Right cardiac atrium (tissue), 5 donors: ENCODE results near the gene HSPA12B. TPM values are rescaled to one million over a fixed set of nuclear protein-coding genes. Genes with fewer than 3 reads are reported as not detected.

Experiments
- ATAC-seq, 2 donors: fragments of 200-7000 bp; cut with Tn5 transposase; one replicate each; pipeline versions ENCODE4 v1.8.0 to v1.9.1; 2020; ENCODE audit warnings: moderate library complexity in 2 of 2, mild to moderate bottlenecking in 1 of 2
- DNase-seq, 3 donors: peaks; one replicate each; pipeline ENCODE4 v3.0.0-alpha.2; 2020
- H3K27ac ChIP-seq: one replicate; pipeline ENCODE4 v1.5.1; 2013; ENCODE audit warnings: mild to moderate bottlenecking, low read length, control low read depth, moderate library complexity
- H3K27me3 ChIP-seq: one replicate; pipeline ENCODE4 v1.6.1; 2013; ENCODE audit not compliant: control insufficient read depth, insufficient read depth
- H3K4me1 ChIP-seq: one replicate; pipeline ENCODE4 v1.6.1; 2013; ENCODE audit warnings: low read length; ENCODE audit not compliant: control insufficient read depth, insufficient read depth
- H3K4me3 ChIP-seq: one replicate; pipeline ENCODE4 v1.5.1; 2013; ENCODE audit warnings: low read length, control low read depth
- H3K9me3 ChIP-seq: one replicate; pipeline ENCODE4 v1.6.1; 2013; ENCODE audit warnings: low read length; ENCODE audit not compliant: control insufficient read depth
- WGBS: extraction: QIAGEN DNeasy Blood & Tissue Kit; methylation state at CpG from one replicate; pipeline ENCODE4 v1.1.7; 2013; 5-methylcytosine and 5-hydroxymethylcytosine counted together
- intact Hi-C, 4 donors: fragments of 100-400 bp; cut with DNase I; formaldehyde crosslinking; loops; one replicate each; pipeline versions ENCODE4 v1.11.0 to v1.14.0; 2022 to 2023
- polyA plus RNA-seq: library from polyadenylated mRNA; stranded (reverse); fragments of 200-250 nt; gene quantifications from one replicate; pipeline ENCODE4 v1.2.3, GENCODE V29; 2013
- total RNA-seq, 4 donors: library from RNA; stranded (reverse); fragmentation: NEBNext Ultra II Directional; extraction: Animal tissue kit (Norgen Biotek cat#: 25700); gene quantifications; one replicate each; pipeline ENCODE4 v1.2.1, GENCODE V29; 2021
- donor health status: healthy with polysubstance abuse.
- donor health status: DM: no; HTN: yes; CAD: no.
- donor health status: DM: no; HTN: no; CAD: no.
- donor health status: DM: no; HTN: yes; CAD: no; lungs with severe emphysema.
- donor health status: DM: yes; HTN: yes; CAD: no.

HSPA12B gene
- total and polyA plus RNA-seq, 5 donors = 6.1 to 13.0 (median 7.9) TPM

GRCh38 chr20:3740615-3741301 lies 8.3 kb downstream of the HSPA12B start:
- intact Hi-C loops = no loop called here
- no peaks in the 10 kb centered on the region for H3K4me1 ChIP-seq
- DNase-seq (peak in 1 of 3 donors; percentile 49), ATAC-seq (no peak)
- H3K9me3 ChIP-seq = no peaks in the 10 kb centered on the region
- WGBS = 89% methylated on average over 15 of the region's 15 CpGs
- H3K4me3 ChIP-seq = no peak overlapping the region
- no peaks in the 10 kb centered on the region for H3K27me3 ChIP-seq
- H3K27ac ChIP-seq = peak overlapping the region; percentile 7

GRCh38 chr20:3741836-3742458 lies 9.5 kb downstream of the HSPA12B start:
- Histone ChIP-seq H3K9me3 (no peaks in the 10 kb centered on the region), H3K27me3 (no peaks in the 10 kb centered on the region), H3K27ac (no peak overlapping the region), H3K4me3 (no peak overlapping the region), H3K4me1 (no peaks in the 10 kb centered on the region)
- peak in 1 of 3 donors; percentile 31 for DNase-seq
- no peak for ATAC-seq
- intact Hi-C loops = no loop called here
- 80% methylated on average over 7 of the region's 7 CpGs for WGBS

GRCh38 chr20:3743251-3743650 lies 10.8 kb downstream of the HSPA12B start:
- H3K27ac ChIP-seq = no peak overlapping the region
- intact Hi-C loops = no loop called here
- DNase-seq (no peak), ATAC-seq (no peak)
- WGBS = 70% methylated on average over 2 of the region's 2 CpGs
- no peaks in the 10 kb centered on the region for H3K4me1 ChIP-seq
- H3K9me3 ChIP-seq = no peaks in the 10 kb centered on the region
- no peak overlapping the region for H3K4me3 ChIP-seq
- no peaks in the 10 kb centered on the region for H3K27me3 ChIP-seq

GRCh38 chr20:3744037-3744436 lies 11.6 kb downstream of the HSPA12B start:
- no peak overlapping the region for H3K4me3 ChIP-seq
- no peaks in the 10 kb centered on the region for H3K27me3 ChIP-seq
- ATAC-seq (no peak), DNase-seq (no peak)
- intact Hi-C loops = no loop called here
- no peaks in the 10 kb centered on the region for H3K9me3 ChIP-seq
- 89% methylated on average over 1 of the region's 1 CpG for WGBS
- no peaks in the 10 kb centered on the region for H3K4me1 ChIP-seq
- H3K27ac ChIP-seq = no peak overlapping the region

GRCh38 chr20:3744806-3745685 lies 12.6 kb downstream of the HSPA12B start:
- H3K27me3 ChIP-seq = no peaks in the 10 kb centered on the region
- DNase-seq (peak; percentile 74 to 87 (median 86)), ATAC-seq (peak; percentile 47 to 73)
- no peaks in the 10 kb centered on the region for H3K9me3 ChIP-seq
- H3K4me3 ChIP-seq = no peak overlapping the region
- no peaks in the 10 kb centered on the region for H3K4me1 ChIP-seq
- intact Hi-C loops = no loop called here
- H3K27ac ChIP-seq = no peak overlapping the region
- WGBS = 41% methylated on average over 45 of the region's 45 CpGs

- Histone ChIP-seq H3K4me3 (no peak overlapping the region), H3K9me3 (no peaks in the 10 kb centered on the region), H3K27me3 (no peaks in the 10 kb centered on the region), H3K27ac (no peak overlapping the region), H3K4me1 (no peaks in the 10 kb centered on the region)
- intact Hi-C loops = no loop called here
- WGBS = 70% methylated on average over 11 of the region's 11 CpGs
- DNase-seq = peak in 1 of 3 donors; percentile 44
- no peak for ATAC-seq
Observed at GRCh38 chr20:3745686-3746173, 13.2 kb downstream of the HSPA12B start.

- Histone ChIP-seq H3K4me1 (no peaks in the 10 kb centered on the region), H3K27ac (no peak overlapping the region), H3K27me3 (no peaks in the 10 kb centered on the region), H3K9me3 (no peaks in the 10 kb centered on the region), H3K4me3 (no peak overlapping the region)
- 79% methylated on average over 2 of the region's 2 CpGs for WGBS
- intact Hi-C loops = no loop called here
- DNase-seq (no peak), ATAC-seq (no peak)
Observed at GRCh38 chr20:3747471-3747870, 15.0 kb downstream of the HSPA12B start.

- no peaks in the 10 kb centered on the region for H3K27me3 ChIP-seq
- no peak overlapping the region for H3K4me3 ChIP-seq
- H3K27ac ChIP-seq = no peak overlapping the region
- DNase-seq (peak in 1 of 3 donors; percentile 62), ATAC-seq (no peak)
- H3K9me3 ChIP-seq = no peaks in the 10 kb centered on the region
- no peaks in the 10 kb centered on the region for H3K4me1 ChIP-seq
- intact Hi-C loops = no loop called here
- WGBS = 92% methylated on average over 16 of the region's 16 CpGs
Observed at GRCh38 chr20:3748073-3748472, 15.6 kb downstream of the HSPA12B start.

- DNase-seq (peak in 1 of 3 donors; percentile 63), ATAC-seq (no peak)
- Histone ChIP-seq H3K27ac (no peak overlapping the region), H3K4me3 (no peak overlapping the region), H3K27me3 (no peaks in the 10 kb centered on the region), H3K4me1 (no peaks in the 10 kb centered on the region), H3K9me3 (no peaks in the 10 kb centered on the region)
- intact Hi-C loops = no loop called here
- 77% methylated on average over 24 of the region's 24 CpGs for WGBS
Observed at GRCh38 chr20:3749087-3749688, 16.7 kb downstream of the HSPA12B start.

GRCh38 chr20:3749689-3750531 lies 17.4 kb downstream of the HSPA12B start:
- intact Hi-C loops = no loop called here
- Histone ChIP-seq H3K27ac (no peak overlapping the region), H3K4me1 (no peaks in the 10 kb centered on the region), H3K9me3 (no peaks in the 10 kb centered on the region), H3K4me3 (no peak overlapping the region), H3K27me3 (no peaks in the 10 kb centered on the region)
- ATAC-seq (no peak), DNase-seq (peak in 2 of 3 donors; percentile 69 to 71)
- 56% methylated on average over 72 of the region's 72 CpGs for WGBS
